Measurements from ENCODE around the gene ABCC4.

The ABCC4 gene

GRCh38 chr13:95106562-95106961, 194.7 kb downstream of the ABCC4 start:
- FAIRE-seq = no peak

DNA sequence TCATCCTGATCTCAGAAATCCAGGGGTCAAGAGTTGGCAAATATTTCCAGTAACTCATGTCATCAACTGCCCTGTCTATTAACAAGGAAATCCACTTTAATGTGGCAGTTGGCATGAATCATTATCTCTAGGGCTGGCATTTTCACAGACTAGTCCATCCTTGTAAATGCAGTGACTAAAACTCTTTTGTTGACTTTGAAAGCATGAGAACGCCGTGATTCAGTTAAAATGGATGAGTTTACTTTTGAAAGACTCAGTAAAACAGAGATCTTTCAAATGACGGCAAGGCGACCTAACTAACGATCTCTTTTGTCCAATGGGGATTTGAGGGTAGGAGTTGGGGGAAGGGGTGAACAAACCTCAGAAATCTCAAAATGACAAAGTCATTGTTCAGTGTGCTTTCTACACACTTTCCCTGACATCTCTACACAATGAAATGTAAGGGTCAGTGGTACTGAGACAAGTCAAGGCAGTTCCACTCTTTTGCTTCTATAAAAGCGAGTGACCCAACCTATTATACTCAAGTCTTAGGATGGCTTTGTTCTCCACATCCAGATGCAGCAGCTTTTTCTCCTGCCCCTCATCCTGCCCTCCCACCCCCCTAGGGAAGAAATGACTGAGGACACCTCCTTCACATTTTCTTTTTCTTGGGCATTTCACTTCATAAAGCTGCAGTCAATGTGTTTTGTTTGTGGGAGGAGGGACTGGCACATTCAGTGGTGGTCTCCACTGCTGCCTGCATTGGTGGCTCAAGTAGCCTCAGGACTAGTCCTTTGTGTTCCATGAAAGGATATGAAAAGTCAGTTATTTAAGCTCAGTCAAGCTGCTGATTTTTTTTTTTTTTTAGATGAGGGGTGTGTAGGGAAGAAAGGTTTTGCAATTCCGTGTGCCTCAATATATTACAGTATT, 200.5 kb downstream of the ABCC4 start:
- FAIRE-seq = no peak

DNA sequence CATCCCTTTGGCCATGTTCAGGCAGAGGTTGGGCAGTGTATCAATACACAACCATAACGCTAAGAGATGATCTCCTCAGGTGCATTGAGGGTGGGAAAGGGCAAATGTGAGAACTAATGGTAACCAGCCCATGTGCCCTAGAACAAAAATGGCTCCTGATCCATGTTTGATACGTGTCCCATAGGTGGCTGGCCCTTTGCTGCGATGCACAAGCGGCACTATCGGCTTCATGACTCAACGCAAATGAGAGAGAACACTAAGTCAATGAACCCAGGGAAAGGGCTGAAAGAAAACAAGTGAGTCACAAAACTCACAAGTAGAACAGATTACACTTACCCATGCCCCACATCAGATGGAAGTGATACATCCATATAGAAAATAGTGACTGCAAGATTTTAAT, 201.7 kb downstream of the ABCC4 start:
- FAIRE-seq = no peak

DNA sequence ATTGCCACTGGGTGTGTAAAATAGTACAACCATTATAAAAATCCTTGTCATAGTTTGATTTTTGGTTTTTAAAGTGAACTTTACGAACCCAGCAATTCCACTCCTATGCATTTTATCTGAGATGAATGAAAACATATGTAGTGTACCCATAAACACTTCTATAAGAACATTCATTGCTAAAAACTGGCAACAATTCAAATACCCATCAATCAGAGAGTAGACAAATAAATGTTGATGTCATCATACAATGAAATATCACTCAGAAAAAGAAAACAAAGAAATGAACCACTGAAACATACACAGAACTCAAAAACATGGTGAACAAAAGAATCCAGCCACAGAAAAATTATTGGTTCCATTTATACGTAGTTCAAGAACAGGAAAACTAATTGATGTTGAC, 202.3 kb downstream of the ABCC4 start:
- no peak for FAIRE-seq

GRCh38 chr13:95091755-95092154, 209.5 kb downstream of the ABCC4 start:
- FAIRE-seq = no peak

DNA sequence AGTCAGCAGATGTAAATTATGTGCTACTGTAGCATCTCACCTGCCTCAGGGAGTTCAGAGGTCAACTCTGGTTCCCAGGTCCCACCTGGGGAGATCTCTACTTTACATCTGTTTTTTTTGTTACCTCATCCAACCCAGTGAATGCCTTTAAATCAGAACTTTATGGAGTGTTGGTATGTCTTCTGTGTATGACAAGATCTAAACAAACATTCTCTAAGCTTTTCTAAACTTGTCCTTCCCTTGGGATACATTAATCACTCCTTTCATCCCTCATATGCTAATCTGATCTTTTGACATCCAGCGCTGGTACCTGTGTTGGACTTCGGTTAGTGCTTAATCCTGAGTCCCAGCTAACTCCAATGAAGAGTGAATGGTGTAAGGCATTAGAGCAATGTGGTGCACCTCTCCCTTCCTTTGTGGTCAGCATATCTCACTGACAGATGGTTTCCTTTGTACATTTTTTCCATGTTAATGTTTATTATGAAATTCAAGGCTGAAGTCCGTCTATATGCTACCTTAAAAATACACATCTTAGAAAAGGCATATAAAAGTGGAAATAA, 213.4 kb downstream of the ABCC4 start:
- no peak for FAIRE-seq

DNA sequence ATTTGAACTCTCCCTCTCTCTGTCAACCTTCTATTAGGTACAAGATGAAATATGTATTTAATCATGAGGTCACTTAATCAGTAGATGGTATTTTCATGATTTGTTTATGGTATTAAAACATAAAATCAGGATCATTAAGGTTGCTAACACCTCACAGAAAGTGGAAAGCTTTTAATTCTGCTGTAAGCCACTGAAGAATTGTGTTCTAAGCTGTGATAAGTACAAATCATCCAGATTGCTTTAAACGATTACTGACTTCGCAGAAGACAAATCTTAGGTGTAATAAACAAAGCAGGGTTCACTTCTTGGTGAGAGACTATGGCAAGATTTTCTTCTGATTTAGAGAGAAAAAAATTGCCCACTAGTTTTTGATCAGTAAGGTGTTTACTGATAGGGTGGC, 214.5 kb downstream of the ABCC4 start:
- FAIRE-seq = no peak

DNA sequence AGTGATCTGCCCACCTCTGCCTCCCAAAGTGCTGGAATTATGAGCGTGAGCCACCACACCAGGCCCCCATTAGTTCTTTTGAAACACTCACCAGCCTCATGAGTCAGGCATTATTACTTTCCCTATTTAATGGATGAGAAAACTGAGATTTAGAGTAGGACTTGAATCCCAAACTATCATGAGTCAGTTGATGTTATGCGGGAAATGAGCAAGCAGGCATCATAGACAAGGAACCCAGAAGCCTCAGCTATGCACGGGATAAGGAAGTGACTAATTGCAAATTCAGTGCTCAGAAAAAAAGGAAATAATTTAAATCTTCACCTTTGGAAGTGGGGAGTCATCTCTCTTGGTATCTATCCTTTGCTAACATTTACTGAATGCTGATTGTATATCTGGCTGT, 217.5 kb downstream of the ABCC4 start:
- no peak for FAIRE-seq

DNA sequence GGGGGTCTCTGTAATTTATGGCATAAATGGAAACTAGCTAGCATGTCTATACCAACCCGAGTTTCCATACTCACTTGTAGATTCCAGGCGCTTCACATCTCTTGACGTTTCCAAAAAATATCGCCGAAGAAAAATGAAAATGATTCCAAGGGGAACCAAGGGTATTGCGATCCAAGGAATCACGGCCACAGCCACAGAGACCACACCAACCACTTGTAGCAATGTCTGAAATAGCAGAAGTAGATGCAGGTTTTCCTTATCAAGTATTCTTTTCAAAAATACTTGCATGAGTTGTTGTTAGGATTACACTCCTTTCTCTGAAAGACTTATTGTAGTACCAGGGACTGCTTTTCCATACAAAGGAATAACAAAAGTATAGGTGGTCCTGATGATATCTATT, 218.2 kb downstream of the ABCC4 start:
- no peak for FAIRE-seq

DNA sequence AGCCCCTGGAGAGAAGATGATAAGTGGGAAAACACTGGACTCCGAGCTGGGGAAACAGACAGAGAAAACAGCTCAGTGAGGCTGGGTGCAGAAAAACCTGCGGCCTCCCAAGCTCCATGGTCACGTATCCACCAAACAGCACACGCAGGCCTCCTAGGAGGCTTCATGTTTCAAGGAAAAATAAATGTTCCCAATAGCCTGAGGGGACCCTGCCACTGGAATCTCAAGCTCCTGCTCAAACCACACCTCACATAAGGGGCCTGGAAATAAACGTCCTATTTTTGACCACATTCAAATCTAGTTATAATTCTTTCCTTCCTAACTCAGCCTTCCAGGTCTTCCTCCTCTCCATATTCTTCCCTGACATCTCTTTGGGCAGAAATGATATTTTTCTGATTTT, 225.7 kb downstream of the ABCC4 start:
- FAIRE-seq = no peak

DNA sequence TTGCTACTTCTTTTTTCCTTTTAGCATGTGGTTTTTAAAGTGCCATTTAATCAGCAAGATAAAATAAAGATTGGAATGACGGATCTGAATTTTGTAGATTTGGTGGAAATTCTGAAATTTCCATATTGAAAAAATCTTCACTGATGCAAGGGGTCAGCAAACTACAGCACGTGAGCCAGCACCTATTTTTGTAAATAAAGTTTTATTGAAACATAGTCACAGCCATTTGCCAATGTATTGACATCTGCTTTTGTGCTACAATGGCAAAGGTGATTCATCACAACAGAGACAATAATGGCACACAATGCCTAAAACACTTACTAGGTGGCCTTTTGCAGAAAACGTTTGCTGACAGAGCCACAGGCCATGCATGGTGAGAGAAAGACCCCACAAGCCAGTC, 226.4 kb downstream of the ABCC4 start:
- FAIRE-seq = no peak

DNA sequence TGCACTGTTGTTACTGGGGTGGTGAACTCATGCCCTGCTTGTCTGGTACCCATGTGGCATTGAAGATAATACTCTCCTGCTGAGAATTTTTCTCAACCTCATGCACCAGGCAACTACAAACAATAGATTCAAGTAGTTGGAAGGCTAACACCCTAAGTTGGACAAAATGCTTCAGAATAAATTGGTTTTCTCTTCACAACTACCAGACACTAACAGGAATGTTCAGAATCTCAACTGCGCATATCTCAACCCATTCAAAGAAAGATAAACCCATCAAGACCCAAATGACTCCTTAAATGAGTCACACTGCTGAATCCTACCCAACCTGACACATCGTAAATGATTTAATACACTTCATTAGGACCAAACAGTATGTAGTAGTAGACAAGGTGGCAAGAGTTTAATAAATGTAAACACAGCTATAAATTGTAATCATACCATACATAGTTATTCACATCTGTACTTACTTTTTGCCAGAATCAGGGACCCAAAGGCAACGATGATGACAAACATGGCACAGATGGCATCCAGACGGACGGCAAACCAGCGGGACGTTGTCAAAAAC, 227.4 kb downstream of the ABCC4 start:
- FAIRE-seq = no peak

GRCh38 chr13:95067303-95067702, 233.9 kb downstream of the ABCC4 start:
- no peak for FAIRE-seq

DNA sequence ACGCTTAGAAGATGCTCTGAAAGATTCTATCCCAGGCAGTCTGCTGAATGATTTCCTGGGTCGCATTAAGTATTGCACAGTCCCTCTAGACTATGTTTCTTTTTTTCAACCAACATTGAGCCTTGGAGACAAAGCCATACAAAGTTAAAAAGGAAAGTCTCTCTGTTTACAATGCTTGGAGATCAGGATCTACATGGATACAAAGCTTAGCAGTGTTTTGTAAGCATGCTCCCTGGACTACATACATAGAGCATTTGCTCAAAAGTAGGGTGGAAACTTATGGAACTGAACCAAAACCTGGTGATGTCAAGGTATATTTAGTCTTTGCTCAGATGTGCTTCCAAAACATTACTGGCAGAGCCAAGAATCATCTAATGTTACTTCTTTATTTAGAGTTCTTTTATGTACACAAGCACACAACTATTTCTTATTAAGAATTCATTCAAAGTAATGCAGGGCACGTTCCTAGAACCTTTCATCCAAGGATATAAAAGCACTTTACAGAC, 241.2 kb downstream of the ABCC4 start:
- FAIRE-seq = no peak

DNA sequence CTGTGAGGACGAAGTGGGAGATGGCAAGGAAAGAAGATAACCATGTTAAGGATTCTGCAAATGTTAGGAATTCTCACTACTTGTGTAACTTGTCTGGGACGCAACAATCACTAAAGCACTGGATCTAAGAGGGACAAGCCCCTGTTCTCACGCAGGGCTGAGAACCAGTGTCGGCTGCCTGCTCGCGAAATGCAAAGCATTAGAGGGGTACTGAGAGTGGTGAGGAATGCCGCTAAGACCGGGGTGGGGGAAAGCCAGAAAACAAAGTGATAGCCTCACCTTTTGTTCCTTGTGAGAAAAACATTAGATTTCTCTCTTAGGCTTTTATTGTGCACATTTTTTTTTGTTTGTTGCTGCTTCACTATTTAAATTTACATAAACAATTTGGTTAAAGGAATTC, 241.9 kb downstream of the ABCC4 start:
- no peak for FAIRE-seq

DNA sequence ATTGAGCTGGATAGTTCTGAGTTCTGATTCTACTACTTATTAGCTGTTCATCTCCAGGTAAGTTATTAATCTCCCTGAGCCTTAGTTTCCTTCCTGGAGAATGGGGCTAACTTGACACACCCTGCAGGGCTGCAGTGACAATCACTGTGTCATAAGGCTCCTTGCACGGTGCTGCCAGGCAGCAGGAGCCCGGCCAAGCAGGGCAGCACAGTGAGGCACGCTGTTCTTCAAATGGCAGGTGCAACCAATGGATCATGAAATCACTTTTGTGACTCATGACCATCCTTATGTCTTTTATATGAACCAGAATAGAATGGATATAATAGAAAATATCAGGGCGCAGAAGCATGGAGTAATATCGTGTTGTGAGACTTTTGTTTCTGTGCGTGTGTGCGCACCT, 242.6 kb downstream of the ABCC4 start:
- FAIRE-seq = no peak

DNA sequence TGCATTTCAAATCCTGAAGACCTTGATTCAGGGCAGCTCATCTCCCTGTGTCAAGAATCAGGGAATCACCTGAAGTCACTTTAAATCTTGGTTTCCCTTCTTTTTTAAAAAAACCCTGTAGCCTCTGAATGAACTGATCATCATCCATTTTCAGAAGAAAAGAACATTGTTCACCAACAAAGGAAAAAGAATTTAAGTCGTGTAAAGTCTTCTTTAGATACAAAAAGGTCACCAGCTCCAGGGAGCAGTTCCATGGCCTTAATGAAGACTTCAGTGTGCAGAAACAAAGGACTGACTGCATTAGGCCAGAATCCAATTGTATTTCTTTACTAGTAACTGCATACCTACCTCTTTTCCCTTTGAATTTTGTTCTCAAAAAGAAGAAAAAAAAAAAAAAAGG, 245.0 kb downstream of the ABCC4 start:
- no peak for FAIRE-seq

DNA sequence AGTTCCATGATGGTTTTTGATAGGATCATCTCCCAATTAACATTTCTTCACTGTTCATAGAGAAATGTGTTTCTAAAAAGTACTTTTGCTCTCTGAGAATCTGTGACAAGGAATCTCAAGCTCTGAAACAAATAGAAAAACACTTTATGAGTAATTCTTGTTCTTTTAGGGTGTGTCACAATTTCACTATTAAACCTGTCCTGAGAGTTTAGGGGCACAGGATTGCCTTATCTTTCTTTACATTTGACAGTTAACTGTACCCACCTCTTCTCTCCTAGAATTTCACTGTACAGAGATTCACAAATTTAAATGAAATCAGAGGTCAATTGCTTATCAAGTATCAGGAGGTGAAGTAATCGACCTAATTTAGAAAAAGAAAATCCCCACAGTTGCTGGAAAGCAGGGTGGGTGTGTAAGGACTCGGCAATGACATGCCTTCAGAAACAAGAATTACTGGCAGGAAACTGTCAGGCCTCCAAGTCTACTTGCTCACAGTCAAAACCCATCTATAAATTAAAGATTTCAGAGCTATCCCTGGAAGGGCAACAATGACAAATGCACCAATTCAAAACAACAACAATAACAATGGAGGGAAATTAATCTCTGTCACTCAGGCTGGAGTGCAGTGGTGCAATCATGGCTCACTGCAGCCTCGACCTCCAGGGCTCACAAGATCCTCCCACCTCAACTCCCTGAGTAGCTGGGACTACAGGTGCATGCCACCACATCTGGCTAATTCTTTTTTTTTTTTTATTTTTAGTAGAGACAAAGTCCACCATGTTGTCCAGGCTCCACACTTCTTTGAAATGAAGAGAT, 250.2 kb downstream of the ABCC4 start:
- no peak for FAIRE-seq

GRCh38 chr13:95049772-95050171, 251.5 kb downstream of the ABCC4 start:
- no peak for FAIRE-seq

DNA sequence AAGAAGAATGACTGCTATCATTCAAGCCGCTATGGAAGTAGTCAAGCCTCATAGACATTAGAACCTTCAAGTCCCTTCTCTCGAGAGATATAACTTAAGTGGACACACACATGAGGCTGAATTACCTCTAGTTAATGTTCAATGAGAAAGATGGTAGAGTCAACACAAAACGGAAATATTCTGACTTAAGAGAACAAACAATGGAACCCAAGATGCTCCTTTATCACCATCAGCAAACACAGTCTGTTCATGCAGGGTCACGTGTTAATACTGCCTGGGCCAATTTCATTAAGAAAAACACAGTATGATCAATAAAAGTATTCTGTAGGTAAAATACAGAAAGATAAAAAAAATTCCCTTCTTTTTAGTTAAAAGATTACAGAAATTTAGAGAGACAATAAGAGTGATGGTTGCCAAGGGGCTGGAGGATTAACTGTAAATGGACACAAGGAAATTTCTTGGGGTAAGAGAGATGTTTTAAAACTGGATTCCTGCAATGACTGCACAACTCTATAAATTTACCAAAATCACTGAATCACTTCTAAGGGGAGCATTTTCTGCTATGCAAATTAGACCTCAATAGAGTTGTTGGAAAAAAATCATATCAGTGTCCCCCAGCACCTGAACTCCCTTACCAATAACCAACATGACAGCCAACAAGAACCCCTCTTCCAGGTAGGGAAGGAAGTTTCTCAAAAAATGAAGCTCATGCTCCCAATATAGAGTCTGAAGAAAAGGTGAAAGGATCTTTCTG, 256.6 kb downstream of the ABCC4 start:
- FAIRE-seq = no peak

DNA sequence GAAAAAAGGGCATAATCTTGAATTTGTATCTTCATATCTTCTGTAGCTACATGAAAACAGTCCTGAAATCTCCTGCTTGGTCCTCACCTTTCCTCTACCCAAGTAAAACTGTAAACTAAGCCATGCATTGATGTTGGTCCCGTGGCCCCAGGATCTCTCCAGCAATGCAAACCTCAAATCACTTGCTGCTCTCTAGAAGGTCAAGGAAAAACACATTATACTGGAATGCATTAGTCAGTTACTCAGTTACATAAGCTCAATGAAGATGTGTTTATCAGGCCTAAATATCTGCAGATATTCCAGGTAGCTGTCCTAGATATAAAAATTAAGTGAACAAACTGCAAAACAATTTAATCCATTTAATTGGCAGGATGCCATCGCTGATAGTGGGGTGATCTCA, 261.8 kb downstream of the ABCC4 start:
- FAIRE-seq = no peak

- FAIRE-seq = no peak
Observed at GRCh38 chr13:95038949-95039348, 262.3 kb downstream of the ABCC4 start.

Measured in G401.6 (cell line).